Measurements from ENCODE around the gene SLC9A1. TPM values are rescaled to one million over a fixed set of nuclear protein-coding genes. Genes with fewer than 3 reads are reported as not detected.

The SLC9A1 gene
- total and polyA plus RNA-seq, 2 experiments from 2014 or later: 8.5 to 23.7 TPM

GRCh38 chr1:27098431-27099134 lies 56.3 kb downstream of the SLC9A1 start:
- Histone ChIP-seq H3K36me3 (ENCODE audit: low read depth) (no peaks in the 10 kb centered on the region), H3K9me3 (ENCODE audit: low read depth) (no peaks in the 10 kb centered on the region), H2AFZ (peak overlapping the region; percentile 34; the same call in 1 of the 2 replicates), H3K4me2 (ENCODE audit: unreplicated experiment) (peak overlapping the region; percentile 51), H3K9me2 (ENCODE audit: insufficient read depth) (no peaks in the 10 kb centered on the region), H3K4me1 (ENCODE audit: insufficient read depth) (peaks cover 30% of the 10 kb centered on the region), H3K9ac (peak overlapping the region; percentile 75), H3K4me3 (peak overlapping the region; percentile 23; the same call in 1 of the 2 replicates), H3K27ac (peak overlapping the region; percentile 95), H3K79me2 (ENCODE audit: insufficient read depth) (no peaks in the 10 kb centered on the region), H3K27me3 (replicated peaks; ENCODE audit: insufficient read depth) (no peaks in the 10 kb centered on the region), H3F3A (ENCODE audit: insufficient read depth) (peaks cover 13% of the 10 kb centered on the region), H4K20me1 (ENCODE audit: insufficient read depth) (no peaks in the 10 kb centered on the region)
- 18 to 21% methylated on average over 12 to 14 of the region's 14 CpGs for WGBS, 2 experiments (ENCODE audit: low coverage in 1 of 2, low lambda C conversion rate in 2 of 2, missing lambda C conversion rate in 2 of 2)
- peak; percentile 56 for DNase-seq
- TF ChIP-seq EZH2 (IDR thresholded peaks at IDR 0.05; ENCODE audit: insufficient read depth, poor library complexity, severe bottlenecking) (no peak), EZH2phosphoT487 (IDR thresholded peaks at IDR 0.05; ENCODE audit: insufficient read depth, low read depth) (no peak)
- in situ Hi-C loops (cut with MboI): loop anchor here (5.0 kb wide), 1 partner anchor 51 kb away; no protein-coding TSS in a partner anchor

DNA sequence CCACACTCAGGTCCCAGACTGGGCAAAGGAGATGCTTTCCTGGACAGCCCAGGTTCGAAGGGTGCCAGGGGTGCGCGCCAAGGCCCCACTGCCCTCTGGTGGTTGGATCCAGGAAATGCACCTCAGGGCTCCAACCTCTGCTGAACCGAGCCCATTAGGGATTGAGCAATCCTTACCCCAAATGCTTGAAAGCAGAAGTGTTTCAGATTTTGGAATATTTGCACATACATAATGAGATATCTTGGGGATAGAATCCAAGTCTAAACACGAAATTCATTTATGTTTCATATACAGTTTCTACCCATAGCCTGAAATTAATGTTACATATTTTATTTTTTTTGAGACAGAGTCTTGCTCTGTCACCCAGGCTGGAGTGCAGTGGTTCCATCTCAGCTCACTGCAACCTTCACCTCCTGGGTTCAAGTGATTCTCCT lies 57.4 kb downstream of the SLC9A1 start:
- 0 out of 2 replicates have a peak overlapping the region, but pooled peaks have one; percentile 51 for H2AFZ ChIP-seq
- no peak overlapping the region for H3K4me3 ChIP-seq
- H3K4me2 ChIP-seq (ENCODE audit: unreplicated experiment): no peak overlapping the region
- no peak for TF ChIP-seq EZH2 (IDR thresholded peaks at IDR 0.05; ENCODE audit: insufficient read depth, poor library complexity, severe bottlenecking)
- no peak for TF ChIP-seq EZH2phosphoT487 (IDR thresholded peaks at IDR 0.05; ENCODE audit: insufficient read depth, low read depth)
- no peaks in the 10 kb centered on the region for H3K9me2 ChIP-seq (ENCODE audit: insufficient read depth)
- no peaks in the 10 kb centered on the region for H3K79me2 ChIP-seq (ENCODE audit: insufficient read depth)
- no peaks in the 10 kb centered on the region for H3K36me3 ChIP-seq (ENCODE audit: low read depth)
- H3K9ac ChIP-seq: no peak overlapping the region
- H3F3A ChIP-seq (ENCODE audit: insufficient read depth): peaks cover 13% of the 10 kb centered on the region
- 0 to 1% methylated on average over 5 of the region's 5 CpGs for WGBS, 2 experiments (ENCODE audit: low coverage in 1 of 2, low lambda C conversion rate in 2 of 2, missing lambda C conversion rate in 2 of 2)
- no peaks in the 10 kb centered on the region for H3K27me3 ChIP-seq (replicated peaks; ENCODE audit: insufficient read depth)
- H3K9me3 ChIP-seq (ENCODE audit: low read depth): no peaks in the 10 kb centered on the region
- DNase-seq: peak; percentile 86
- H3K4me1 ChIP-seq (ENCODE audit: insufficient read depth): peaks cover 30% of the 10 kb centered on the region
- in situ Hi-C loops (cut with MboI): loop anchor here (5.0 kb wide), 1 partner anchor 50 kb away; no protein-coding TSS in a partner anchor
- H3K27ac ChIP-seq: peak overlapping the region; percentile 95
- no peaks in the 10 kb centered on the region for H4K20me1 ChIP-seq (ENCODE audit: insufficient read depth)

DNA sequence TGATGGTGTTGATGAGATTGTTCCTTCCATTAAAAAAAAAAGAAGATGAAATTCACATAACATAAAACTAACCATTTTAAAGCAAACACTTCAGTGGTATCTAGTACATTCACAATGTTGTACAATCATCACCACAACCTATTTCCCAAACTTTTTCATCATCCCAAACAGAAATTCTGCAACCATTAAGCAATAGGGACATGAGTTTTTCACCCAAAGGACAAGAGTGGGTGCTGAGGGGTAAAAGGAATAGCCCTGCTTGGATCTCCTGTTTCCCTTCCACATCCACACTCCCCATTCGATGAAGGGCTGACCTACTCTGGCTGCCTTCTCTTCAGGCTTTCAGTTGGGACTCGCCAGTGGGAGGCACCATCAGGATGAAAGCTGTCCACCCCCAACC lies 59.3 kb downstream of the SLC9A1 start:
- no peaks in the 10 kb centered on the region for H3K9me3 ChIP-seq (ENCODE audit: low read depth)
- no peaks in the 10 kb centered on the region for H3K79me2 ChIP-seq (ENCODE audit: insufficient read depth)
- in situ Hi-C loops (cut with MboI): loop anchor here (5.0 kb wide), 1 partner anchor 48 kb away; no protein-coding TSS in a partner anchor
- WGBS, 2 experiments (ENCODE audit: low coverage in 1 of 2, low lambda C conversion rate in 2 of 2, missing lambda C conversion rate in 2 of 2): 89 to 100% methylated on average over 2 of the region's 2 CpGs
- no peak overlapping the region for H3K27ac ChIP-seq
- H3K4me1 ChIP-seq (ENCODE audit: insufficient read depth): peaks cover 29% of the 10 kb centered on the region
- no peaks in the 10 kb centered on the region for H3K9me2 ChIP-seq (ENCODE audit: insufficient read depth)
- no peaks in the 10 kb centered on the region for H4K20me1 ChIP-seq (ENCODE audit: insufficient read depth)
- no peak overlapping the region for H3K4me2 ChIP-seq (ENCODE audit: unreplicated experiment)
- H3F3A ChIP-seq (ENCODE audit: insufficient read depth): peaks cover 13% of the 10 kb centered on the region
- H2AFZ ChIP-seq: no peak overlapping the region
- TF ChIP-seq EZH2 (IDR thresholded peaks at IDR 0.05; ENCODE audit: insufficient read depth, poor library complexity, severe bottlenecking) (no peak), EZH2phosphoT487 (IDR thresholded peaks at IDR 0.05; ENCODE audit: insufficient read depth, low read depth) (no peak)
- no peak overlapping the region for H3K9ac ChIP-seq
- no peaks in the 10 kb centered on the region for H3K27me3 ChIP-seq (replicated peaks; ENCODE audit: insufficient read depth)
- DNase-seq: no peak
- no peaks in the 10 kb centered on the region for H3K36me3 ChIP-seq (ENCODE audit: low read depth)
- H3K4me3 ChIP-seq: no peak overlapping the region

GRCh38 chr1:27092888-27093287 lies 62.0 kb downstream of the SLC9A1 start:
- no peaks in the 10 kb centered on the region for H3K9me2 ChIP-seq (ENCODE audit: insufficient read depth)
- peaks cover 4% of the 10 kb centered on the region for H3K4me1 ChIP-seq (ENCODE audit: insufficient read depth)
- H3K4me3 ChIP-seq: no peak overlapping the region
- H3F3A ChIP-seq (ENCODE audit: insufficient read depth): no peaks in the 10 kb centered on the region
- no peaks in the 10 kb centered on the region for H3K36me3 ChIP-seq (ENCODE audit: low read depth)
- no peaks in the 10 kb centered on the region for H4K20me1 ChIP-seq (ENCODE audit: insufficient read depth)
- no peak overlapping the region for H3K27ac ChIP-seq
- 69 to 76% methylated on average over 3 of the region's 3 CpGs for WGBS, 2 experiments (ENCODE audit: low coverage in 1 of 2, low lambda C conversion rate in 2 of 2, missing lambda C conversion rate in 2 of 2)
- H3K9ac ChIP-seq: no peak overlapping the region
- no peaks in the 10 kb centered on the region for H3K9me3 ChIP-seq (ENCODE audit: low read depth)
- no peaks in the 10 kb centered on the region for H3K27me3 ChIP-seq (replicated peaks; ENCODE audit: insufficient read depth)
- no peak overlapping the region for H3K4me2 ChIP-seq (ENCODE audit: unreplicated experiment)
- H3K79me2 ChIP-seq (ENCODE audit: insufficient read depth): no peaks in the 10 kb centered on the region
- no peak overlapping the region for H2AFZ ChIP-seq
- no peak for TF ChIP-seq EZH2phosphoT487 (IDR thresholded peaks at IDR 0.05; ENCODE audit: insufficient read depth, low read depth)
- no peak for TF ChIP-seq EZH2 (IDR thresholded peaks at IDR 0.05; ENCODE audit: insufficient read depth, poor library complexity, severe bottlenecking)
- in situ Hi-C loops (cut with MboI): no loop called here
- DNase-seq: no peak

Measured in GM23248 (cell line).